Stimulated activated CD4-positive, alpha-beta T cell treated with anti-CD3 and anti-CD28 coated beads, Interleukin-1b, Interleukin-23, amount 100 ng/mL, for 1 hour (primary cell): ENCODE results near the gene STARD10.

ENCODE experiments used
- DNase-seq, 2 donors: peaks; one replicate each; pipeline ENCODE4 v3.0.0-alpha.2; 2020; ENCODE audit warnings: low read depth in 2 of 2

STARD10 gene

DNA sequence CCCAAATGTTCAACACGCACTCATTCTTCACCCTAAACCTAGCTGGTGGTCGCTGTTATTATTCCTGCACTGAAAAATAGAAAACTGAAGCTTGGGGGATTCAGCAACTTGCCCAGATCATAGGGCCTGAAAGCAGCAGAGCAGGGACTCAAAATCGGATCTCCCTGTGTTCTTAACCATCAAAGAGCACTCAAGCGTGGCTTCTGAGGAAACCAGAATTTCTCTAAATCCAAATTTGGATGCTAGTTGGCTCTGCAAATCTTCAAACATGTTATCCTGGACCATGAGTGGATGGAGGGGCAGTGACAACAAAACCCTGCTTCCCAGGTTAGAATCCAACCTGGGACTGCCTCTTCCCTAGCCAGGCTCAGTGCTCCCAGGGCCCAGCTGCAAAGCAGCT, 30.0 kb downstream of the STARD10 start:
- no peak for DNase-seq

DNA sequence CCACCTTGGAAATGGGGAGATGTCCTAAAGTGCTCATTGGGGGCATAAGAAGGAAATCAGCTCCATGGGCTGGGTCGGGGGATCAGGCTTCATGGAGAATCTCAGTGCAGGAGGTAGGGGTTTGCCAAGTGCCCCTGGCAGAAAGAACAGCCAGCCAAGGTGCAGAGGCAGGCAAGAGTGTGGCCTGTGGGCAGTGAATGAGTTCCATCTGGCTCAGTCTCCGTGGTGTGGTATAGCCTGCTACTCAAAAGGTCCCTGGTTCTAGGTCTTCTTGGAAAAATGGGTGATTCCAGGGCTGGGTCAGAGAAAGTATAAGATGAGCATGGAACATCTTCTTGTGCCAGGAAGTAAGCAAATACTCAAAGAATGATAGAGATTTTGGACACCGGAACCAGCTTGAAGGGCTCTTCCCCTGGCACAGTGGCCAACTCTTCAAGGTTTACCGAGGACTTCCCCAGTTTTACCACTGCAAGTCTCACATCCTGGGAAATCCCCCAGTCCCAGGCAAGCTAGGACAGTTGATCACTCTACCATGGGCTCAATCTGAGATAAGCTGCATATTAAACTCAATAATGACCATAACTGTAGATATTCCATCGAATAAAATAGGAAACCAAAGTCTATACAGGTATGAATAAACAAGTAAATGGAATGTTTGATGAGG, 31.1 kb downstream of the STARD10 start:
- no peak for DNase-seq

DNA sequence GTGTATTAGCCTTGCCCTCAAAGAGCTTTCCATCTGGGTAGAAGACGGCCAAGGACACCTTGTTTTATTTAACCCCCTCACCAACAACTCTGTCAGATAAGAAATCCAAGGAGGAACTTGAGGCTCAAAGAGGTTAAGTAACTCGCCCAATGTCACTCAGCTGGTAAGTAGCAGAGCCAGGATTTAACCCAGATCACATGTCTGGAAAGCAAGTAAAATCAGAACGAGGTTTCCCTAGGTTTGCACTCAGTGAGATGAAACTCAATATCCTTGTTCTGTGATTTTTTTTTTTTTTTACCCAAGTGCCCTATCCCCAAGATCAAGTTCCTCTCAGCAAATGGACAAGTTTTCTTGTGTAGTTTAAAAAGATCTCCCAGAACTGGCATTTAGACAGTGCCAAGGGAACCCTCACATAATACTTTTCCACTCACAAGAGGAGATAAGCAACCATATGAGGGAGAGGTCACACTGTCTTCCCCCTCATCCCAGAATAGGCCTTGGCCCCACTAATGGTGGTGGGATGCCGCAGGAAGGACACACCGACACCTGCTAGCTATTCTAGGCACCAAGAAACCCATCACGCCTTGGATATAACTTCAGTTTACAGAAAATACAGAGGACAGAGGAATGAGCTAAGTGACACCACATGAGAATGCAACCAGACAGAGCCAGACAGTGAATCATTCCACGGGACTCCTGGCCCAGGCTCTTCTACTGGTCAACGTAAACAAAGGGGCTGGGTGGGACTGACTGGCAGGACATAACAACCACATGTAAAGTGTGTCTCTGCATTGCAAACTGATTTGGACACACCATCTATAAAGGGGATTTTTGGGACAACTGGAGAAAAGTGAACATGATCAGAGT, 33.1 kb downstream of the STARD10 start:
- no peak for DNase-seq

DNA sequence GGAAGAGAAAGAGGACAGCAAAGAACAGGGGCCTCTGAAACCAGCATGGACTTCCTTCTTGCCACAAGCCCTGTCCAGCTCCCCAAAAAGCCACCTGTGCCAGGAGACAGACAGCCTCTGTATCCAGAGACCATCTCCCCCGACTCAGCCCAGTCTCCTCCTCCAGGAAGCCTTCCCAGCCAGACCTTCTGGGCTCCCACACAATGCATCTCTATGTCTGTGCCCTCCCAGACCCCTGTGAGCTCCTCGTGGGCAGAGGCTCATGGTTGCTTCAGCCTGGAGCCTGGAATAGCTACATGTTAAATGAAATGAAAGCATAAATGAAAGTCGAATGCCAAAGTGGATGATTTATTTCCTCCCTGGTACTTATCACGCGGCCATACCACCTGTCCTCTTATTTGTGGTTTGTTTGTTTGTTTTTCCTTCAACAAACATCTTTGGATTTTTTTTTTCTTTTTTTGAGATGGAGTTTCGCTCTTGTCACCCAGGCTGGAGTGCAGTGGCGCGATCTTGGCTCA, 34.3 kb downstream of the STARD10 start:
- DNase-seq: no peak

DNA sequence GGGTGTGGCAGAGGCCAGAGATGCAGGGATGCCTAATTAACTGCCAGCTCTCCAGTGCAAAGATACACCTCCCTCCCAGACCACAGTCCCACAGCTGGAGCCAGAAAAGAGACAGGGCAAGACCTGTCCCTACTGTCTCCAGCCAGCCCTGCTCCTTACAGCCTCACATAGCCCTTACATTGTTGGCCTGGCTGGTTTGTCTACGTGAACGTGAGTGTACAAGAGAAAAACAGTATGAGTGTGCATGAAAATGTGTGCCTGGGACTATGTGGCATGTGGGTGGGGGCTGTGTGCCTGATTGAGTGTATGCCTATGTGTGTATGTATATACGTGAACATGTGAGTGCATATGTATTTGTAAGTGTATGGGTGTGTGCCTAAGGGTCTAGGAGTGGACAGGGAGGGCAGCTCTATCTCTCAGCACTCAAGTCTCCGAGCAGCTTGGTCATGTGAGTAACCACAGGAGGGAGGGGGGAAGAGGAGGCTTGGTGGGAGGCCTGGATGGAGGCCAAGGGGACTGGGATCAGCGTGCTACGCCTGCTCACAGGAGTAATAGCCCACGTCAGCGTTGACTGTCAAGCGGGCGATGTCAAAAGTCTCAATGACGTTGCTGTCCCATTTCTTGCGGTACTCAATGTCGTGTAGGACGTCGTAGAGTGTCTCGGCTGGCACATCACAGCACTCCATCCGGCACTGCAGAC, 35.0 kb downstream of the STARD10 start:
- no peak for DNase-seq

DNA sequence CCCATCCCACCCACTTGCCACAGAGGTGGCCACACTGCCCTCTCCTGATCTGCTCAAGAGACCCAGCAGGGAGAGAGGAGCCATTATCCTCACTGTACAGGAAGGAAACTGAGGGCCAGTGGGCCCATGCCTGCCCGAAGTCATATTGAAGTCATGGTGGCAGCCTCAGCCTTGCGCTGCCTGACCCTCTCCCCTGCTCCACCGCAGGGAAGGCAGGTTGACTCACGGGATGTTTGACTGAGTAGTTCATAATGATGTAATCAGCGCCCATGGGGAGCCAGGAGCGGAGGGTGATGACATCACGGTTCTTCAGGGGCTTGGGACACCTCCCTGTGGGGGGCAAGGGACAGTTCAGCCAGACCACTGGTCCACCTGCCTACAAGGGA, 35.5 kb downstream of the STARD10 start:
- no peak for DNase-seq

DNA sequence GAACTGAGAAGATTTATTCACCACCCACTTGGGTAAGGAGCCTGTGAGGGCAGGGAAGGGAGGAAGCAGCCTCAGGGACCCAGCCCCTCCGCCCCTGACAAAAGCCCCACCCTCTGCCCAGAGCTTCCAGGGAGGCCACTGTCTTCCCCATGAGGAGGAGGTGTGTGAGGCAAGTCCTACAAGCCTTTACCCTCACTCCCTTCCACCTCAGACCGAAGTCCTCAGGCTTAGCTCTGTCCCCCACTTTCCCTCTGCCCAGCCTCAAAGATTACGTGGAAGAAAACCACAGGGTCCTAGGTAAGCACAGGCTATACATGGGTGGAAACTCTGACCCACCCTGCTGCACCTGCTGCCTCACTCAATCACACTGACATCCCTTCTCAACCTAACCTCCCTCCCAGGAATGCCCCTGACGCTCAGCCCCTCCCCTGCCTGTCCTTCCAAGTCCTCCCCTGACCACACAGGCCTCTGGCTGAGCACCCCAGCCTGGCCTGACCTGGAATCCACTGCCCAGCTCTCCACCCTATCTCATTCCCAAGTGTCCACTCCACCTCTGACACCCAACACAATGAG, 38.0 kb downstream of the STARD10 start:
- no peak for DNase-seq

DNA sequence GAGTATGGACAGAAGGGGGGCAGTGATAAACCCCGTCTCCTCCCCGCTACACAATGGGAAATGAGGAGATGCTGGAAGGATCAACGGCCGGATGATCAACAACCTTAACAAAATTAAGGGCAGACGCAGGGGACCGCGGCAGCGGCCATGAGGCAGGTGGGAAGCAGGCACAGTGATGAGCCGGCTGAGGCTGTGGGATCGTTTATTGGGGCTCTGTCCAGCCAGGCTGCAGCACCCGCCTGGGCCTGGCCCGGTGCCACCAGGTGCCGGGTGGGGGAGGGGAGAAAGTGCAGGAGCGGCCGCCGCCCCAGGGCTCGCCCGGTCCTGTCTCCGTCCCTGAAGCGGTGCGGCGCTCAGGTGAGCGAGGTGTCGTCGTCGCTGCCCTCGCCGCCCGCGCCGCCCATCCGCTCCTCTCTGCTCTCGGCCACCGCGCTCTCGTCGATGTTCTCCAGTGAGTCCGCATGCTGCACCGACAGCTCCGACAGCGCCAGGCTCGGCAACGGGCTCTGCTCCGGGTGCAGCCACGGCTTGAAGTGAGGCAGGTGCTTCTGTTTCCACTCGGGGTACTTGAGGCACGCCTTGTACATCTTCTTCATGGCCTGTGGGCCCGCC, 39.2 kb downstream of the STARD10 start:
- no peak for DNase-seq

DNA sequence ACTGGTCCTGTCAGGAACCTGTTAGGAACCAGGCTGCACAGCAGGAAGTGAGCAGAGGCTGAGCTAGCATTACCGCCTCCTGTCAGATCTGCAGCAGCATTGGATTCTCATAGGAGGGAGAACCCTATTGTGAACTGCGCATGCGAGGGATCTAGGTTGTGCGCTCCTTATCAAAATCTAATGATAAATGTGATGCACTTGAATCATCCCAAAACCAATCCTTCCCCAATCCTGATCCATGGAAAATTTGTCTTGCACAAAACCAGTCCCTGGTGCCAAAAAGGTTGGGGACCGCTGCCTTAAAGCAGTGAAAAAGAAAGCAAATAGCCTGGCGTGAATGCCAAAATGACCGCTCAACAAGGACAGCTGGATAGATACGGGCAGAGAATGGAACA, 39.7 kb downstream of the STARD10 start:
- no peak for DNase-seq

DNA sequence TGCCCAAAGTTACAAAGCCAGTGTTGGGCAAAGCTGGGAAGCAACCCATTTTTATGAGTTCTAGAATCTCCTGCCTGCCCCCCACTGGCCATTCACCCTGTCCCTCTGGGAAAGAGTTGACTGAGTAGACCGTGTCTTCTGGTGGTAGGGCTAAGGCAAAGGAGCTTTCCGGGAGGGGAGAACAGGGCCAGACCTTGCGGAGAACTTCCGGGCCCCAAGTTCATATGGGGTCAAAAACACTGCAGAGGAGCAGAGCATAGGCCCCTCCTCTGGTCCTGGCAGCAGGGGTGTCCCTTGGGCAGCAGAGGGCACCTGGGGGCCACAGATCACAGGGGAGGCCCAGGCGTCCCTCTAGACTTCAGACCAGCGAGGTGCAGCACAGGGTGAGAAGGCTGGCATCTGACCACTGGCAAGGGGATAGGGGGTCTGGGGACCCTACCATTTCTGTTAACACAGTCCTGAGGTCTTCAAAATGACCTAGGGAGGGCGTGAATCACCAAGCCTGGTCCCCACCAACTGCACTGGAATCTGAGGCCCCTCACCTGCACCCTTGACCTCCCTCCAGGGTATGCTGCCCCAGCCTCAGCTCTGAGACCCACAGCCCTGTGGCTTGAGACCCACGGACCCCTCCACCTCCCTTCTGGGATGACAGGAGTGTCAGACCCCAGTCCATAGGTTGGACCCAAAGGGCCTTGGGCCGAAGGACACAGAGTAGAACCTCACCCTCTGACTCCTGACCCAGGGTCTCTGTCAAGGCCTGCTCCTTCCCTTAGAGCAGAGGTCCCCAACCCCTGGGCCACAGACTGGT, 40.3 kb downstream of the STARD10 start:
- no peak for DNase-seq

DNA sequence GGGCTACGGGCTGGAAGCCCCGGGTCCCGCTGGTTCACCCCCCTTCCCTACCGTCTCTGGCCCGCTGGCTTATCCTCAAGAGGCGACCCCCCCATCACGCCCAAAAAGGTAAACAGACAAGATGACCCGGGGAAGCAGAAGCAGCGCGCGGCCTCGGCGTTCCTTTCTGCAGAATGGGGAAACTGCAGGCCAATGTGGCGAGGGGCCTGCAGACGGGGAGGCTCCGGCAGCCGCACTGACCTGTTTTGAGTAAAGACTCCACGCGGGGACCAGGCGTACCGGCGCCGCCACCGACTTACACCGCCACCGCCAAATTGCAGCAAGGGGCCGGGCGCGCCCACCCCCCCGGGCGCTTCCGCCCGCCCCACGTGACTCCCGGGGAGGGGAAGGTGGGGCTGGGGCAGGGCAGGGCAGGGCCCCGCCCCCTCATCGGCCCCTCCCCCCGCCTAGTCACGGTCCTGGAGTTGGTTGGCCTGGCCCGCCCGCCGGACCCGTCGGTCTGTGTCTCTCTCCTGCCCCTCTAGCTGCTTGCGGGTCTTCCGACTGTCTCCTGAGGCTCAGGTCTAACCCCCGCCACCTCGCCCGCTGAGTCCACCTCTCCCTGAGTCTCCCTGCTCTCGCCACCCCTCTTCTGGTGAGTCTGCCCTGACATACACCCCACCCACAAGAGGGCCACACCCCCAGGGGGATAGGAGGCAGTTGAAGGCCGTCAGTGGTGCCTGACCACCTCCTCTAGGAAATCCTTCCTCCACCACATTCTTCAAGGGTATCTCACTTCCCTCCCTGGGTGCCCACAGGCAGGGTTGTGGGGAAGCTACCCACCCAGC, 41.5 kb downstream of the STARD10 start, which contains the start of gene ARAP1:
TSS of gene ARAP1 (minus strand) at position 321 of the 827 bp plus-strand sequence. CDS start 25,280 bp downstream, outside the sequence.
- peak; percentile 50 to 51 for DNase-seq

DNA sequence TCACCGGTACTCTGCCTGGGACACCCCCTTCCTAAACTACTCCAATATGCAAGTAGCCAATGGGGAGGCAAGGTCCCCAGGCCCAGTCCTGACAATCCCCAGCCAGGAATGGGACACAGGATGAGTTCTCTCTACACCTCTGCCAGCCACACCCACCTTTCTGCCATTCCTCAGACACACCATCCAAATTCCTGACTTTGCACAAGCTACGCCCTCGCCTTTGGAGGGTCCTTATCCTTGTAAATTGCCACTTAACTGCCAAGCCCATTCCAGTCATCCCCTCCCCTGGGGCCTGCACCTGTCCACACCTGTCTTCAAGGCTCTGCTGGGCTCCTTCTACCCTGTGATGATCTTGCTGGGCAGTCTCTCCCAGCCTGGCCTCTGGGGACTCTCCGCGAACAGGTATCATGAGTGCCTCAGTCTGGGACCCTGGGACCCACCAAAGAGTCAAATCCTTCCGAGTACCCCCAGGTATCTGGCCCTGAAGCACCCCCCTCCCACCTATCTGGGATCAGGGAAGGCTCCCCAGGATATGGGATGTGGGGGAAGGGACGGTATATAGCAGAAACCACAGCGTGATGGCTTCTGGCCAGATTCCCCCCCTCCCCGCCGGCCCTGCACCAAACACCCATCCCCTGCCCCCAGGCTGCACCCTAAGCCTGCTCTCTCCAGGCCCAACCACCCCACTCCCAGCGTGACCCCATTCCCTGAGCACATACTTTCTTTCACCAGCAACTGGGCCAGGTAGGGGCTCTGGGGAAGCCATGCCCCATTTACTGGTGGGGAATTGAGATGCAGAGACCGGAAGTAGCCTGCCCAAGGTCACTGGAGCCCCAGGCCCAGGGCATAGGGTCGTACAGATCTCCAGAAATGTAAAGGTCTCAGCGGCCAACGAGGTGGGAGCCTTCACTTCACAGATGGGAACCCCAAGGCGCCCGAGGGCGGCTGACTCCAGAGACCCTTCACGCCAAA, 42.4 kb downstream of the STARD10 start:
- no peak for DNase-seq

DNA sequence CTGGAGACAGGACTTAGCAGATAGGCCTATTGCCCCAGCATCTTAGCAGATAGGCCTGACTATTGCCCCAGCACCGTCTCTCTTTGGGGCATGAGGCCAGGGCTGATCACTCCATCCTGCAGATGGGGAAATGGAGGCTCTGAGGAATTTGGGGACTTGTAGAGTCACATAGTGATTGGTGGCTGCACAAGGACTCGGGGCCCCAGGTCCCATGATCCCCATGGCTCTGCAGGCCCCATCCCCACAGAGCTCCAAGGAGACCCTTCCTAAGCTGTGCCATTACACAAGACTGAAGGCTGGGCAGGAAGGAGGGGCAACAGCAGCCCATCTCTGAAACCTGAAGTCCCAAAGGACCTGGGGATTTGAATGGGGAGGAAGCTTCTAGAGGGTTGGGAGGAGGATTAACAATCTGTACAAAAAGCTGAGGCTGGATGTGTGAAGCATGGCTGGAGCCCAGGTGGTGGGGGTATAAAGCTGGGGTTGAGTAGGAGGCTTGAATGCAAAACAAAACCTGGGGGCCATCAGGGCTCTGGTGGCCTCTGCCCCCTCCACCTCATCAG, 43.2 kb downstream of the STARD10 start:
- DNase-seq: no peak

DNA sequence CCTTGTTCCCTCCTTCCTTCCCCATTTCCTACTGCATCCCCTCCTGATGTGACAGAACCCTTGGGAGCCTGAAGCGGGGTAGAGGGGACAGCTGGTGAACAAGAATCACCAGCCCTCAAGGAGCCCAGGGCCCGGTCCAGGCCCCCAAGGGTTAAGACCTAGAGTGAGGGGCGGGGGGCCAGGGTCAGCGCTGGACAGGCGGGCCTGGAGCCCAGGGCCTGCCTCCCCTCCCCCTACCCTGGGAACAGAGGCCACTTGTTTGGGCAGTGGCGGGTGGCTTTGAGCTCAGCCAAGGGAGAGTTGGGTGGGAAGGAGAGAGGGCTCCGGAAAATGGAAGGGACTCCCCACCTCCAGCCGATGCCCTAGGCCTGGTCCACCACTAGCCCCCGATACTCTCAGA, 43.8 kb downstream of the STARD10 start:
- DNase-seq: no peak

DNA sequence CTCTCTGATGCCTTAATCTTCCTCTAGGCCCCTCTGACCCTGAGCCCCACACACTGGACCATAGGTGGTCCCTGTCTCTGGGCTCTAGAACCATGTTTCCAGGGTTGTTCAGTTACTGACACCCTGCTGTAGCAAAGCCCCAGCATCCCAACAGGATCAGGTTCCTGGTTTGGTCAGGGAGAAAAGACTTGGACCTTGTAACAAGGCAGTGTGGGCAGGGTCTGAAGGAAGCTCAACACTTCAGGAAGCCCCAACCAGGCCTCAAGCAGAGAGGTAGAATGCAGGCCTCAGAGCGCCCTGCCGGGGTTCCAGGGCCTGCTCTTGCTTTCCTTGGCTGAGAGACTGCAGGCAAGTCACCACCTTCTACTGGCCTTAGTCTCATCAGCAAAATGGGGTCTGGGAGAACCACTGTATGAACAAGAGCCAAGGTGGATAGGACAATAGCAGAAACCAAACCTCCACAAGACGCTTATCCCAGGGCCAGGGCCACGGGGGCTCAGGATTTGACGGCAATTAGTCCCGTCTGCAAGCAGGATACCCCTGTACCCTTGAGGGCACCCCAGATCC, 46.5 kb downstream of the STARD10 start:
- DNase-seq: no peak

DNA sequence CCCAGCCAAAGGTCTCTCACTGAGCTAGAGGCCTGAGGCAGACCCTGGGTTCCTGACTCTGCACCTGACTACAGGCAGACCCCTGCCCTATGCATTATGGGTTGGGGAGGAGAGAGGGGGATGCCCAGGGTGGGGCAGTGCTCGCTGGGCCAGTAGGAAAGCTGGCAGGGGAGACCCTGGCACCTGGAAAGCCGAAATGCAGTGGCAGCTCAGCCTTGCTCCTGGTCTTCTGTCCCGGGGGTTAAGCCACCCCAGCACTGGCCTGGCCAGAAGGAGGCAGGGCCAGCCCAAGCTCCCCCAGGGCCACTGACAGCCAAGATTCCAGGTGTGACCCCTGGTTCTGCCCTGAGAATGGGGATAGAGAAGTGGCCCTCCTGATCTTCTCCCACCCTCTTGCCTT, 47.0 kb downstream of the STARD10 start:
- no peak for DNase-seq

DNA sequence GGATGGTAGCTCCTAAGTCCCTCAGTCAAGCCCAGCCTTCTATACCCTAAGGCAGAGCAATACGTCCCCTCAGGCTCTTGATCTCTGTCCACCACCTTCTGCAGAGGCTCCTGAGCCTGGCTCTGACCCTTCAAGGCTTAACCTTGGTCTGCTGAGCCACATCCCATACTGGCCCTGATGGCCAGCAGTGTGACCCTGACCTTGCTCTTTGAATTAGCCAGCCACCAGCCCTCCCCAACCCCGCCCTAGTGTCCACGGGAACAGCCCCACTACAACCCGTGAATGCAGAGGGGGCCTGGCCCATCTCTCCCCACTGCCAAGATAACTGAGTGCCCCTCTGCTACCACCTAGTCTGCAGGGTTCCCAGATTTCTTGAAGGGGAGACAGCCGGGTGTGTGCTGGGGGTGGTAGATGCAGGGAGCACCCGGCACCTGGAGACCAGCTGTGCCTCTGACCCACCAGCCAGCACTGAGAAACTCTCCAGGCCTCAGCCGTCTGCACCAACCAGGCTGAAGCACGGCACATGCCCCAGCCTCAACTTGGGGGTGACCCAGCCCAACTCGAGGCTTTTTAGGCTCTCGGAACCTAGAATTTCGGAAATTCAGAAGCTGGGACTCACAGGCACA, 47.8 kb downstream of the STARD10 start:
- no peak for DNase-seq

DNA sequence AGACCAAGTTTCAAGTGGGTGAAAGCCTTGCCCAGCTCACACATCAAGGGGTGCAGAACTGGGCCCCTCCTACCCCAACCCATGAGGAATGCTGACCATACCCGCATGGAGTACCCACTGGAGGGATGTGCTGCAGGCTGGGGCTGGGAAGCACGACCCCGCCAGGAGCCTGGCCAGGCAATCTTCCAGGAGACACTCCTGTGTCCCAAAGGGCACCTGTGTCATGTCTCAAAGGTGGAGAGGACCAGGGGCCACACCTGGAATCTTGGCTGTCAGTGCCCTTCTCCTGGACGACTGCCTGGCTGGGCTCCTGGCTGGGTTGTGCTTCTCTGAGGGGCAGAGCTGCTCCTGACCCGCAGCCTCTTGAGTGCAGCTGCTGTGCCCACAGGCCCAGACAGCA, 48.3 kb downstream of the STARD10 start:
- no peak for DNase-seq
